ENCODE data around the gene TMEM121. TPM values are rescaled to one million over a fixed set of nuclear protein-coding genes. Genes with fewer than 3 reads are reported as not detected.
"Not testable (repeated sequence)": the region's sequence is repeated elsewhere in the genome, so short reads cannot be mapped to it uniquely, and the experiment has no call there.

Gene TMEM121
- total and polyA plus RNA-seq, 2 donors (not counting 1 experiment from before 2014, with no cell fraction given): 0.99 to 3.7 TPM

DNA sequence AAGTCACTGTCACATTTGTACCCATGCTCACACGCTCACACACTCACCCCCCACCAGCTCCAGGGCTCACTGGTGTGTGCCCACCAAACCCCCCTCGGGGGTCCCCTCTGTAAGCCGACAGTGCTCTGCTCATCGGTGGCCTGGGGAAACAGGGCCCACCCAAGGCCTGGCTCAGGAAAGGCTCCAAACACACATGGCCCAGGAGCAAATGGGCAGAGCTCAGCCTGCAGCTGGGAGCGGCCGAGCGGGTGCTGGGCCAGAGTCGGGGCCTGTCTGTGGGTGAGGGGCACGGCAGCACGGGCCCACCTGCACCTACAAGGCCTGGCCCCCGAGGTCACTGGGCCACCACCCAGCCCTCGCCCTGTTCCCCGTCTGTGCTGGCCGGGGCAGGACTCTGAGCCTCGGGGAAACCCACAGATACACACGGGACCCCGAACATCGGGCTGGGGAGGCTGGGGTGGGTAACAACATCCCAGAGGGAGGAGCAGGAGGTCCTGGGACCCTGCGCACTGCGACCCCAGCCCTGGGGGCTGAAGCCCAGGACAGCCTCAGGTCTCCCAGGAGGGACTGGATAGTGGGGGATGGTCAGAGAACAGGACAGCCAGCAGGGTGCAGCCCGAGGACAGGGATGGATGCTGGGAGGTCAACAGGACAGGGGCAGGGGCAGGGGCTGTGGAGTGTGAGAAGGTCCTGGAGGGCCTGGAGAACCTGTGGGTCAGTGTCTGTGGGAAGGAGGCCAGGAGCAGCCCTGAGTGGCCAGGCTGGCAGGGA, 45.0 kb downstream of the TMEM121 start:
- Histone ChIP-seq H3K9ac (ENCODE audit: low read length) (peak overlapping the region; percentile 9), H3K4me1 (ENCODE audit: control insufficient read depth in 2 of 2, insufficient read depth in 2 of 2, low read length in 2 of 2) (peaks cover 61 to 89% of the 10 kb centered on the region in 2 donors), H3K27ac (ENCODE audit: low read length in 2 of 2) (peak overlapping the region; percentile 93 to 94), H3K4me2 (replicated peaks; ENCODE audit: low read depth, low read length, poor library complexity, severe bottlenecking) (peak overlapping the region; percentile 47), H3K79me2 (ENCODE audit: control insufficient read depth, insufficient read depth, low read length) (peaks cover 41% of the 10 kb centered on the region)
- H4K20me1 ChIP-seq (ENCODE audit: control insufficient read depth, insufficient read depth, low read length, poor library complexity, severe bottlenecking); CTCF ChIA-PET; H3K27me3 ChIP-seq (replicated peaks in 1 of 4; ENCODE audit: control extremely low read depth in 1 of 4, control insufficient read depth in 3 of 4, insufficient read depth in 4 of 4, low read length in 3 of 4); H3K36me3 ChIP-seq (replicated peaks in 1 of 2; ENCODE audit: control extremely low read depth in 1 of 2, control insufficient read depth in 1 of 2, extremely low read depth in 1 of 2, insufficient read depth in 2 of 2, low read length in 1 of 2); H2AFZ ChIP-seq (ENCODE audit: insufficient read depth, low read depth, low read length, poor library complexity, severe bottlenecking); H3K9me3 Mint-ChIP-seq (ENCODE audit: insufficient read depth); H3K4me3 ChIP-seq (ENCODE audit: control extremely low read depth in 1 of 5, extremely low read depth in 1 of 5, insufficient read depth in 1 of 5, low read depth in 2 of 5, low read length in 4 of 5); H3K27me3 Mint-ChIP-seq; ATAC-seq (ENCODE audit: low read depth); H3K9me3 ChIP-seq (ENCODE audit: control extremely low read depth in 1 of 3, control insufficient read depth in 2 of 3, insufficient read depth in 1 of 3, low read length in 2 of 3): not testable (repeated sequence)
- peak overlapping the region; percentile 93 for H3K27ac Mint-ChIP-seq
- H3K4me3 Mint-ChIP-seq: peak overlapping the region; percentile 38
- POLR2A ChIA-PET: interaction anchor here (0.9 kb wide), 1 partner anchor 291 kb away, joined by 3 read pairs; no protein-coding TSS in a partner anchor
- peaks cover 55% of the 10 kb centered on the region for H3K4me1 Mint-ChIP-seq
- DNase-seq: peak; percentile 57
- intact Hi-C loops (cut with micrococcal nuclease): loop anchor here (5.0 kb wide), 1 partner anchor 121 kb away; no protein-coding TSS in a partner anchor
- WGBS (ENCODE audit: insufficient coverage): 16% methylated on average over 11 of the region's 21 CpGs

DNA sequence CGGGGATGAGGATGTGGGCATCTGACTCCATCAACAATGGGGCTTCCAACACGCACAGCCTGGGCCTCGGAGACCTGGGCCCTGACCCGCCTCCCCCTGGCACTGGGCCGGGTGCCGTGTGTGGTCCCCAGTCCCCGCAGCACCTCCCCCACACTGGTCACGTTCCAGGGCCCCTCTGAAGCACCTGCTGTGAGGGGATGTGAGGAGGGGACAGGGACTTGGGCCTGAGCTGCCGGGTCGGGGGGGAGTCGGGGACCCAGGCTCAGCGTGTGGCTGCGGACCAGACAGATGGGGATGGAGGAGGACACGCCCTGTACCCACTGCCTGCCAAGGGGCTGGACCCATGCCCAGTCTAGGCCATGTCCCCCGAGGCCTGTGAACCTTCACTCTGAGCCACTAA, 45.7 kb downstream of the TMEM121 start:
- H3K27me3 Mint-ChIP-seq; H3K4me3 ChIP-seq (ENCODE audit: control extremely low read depth in 1 of 5, extremely low read depth in 1 of 5, insufficient read depth in 1 of 5, low read depth in 2 of 5, low read length in 4 of 5); DNase-seq; H3K27me3 ChIP-seq (replicated peaks in 1 of 4; ENCODE audit: control extremely low read depth in 1 of 4, control insufficient read depth in 3 of 4, insufficient read depth in 4 of 4, low read length in 3 of 4); H3K9ac ChIP-seq (ENCODE audit: low read length); H2AFZ ChIP-seq (ENCODE audit: insufficient read depth, low read depth, low read length, poor library complexity, severe bottlenecking); H3K4me2 ChIP-seq (replicated peaks; ENCODE audit: low read depth, low read length, poor library complexity, severe bottlenecking); CTCF ChIA-PET; H3K9me3 ChIP-seq (ENCODE audit: control extremely low read depth in 1 of 3, control insufficient read depth in 2 of 3, insufficient read depth in 1 of 3, low read length in 2 of 3); H3K9me3 Mint-ChIP-seq (ENCODE audit: insufficient read depth); POLR2A ChIA-PET; H4K20me1 ChIP-seq (ENCODE audit: control insufficient read depth, insufficient read depth, low read length, poor library complexity, severe bottlenecking); H3K36me3 ChIP-seq (replicated peaks in 1 of 2; ENCODE audit: control extremely low read depth in 1 of 2, control insufficient read depth in 1 of 2, extremely low read depth in 1 of 2, insufficient read depth in 2 of 2, low read length in 1 of 2): not testable (repeated sequence)
- Histone ChIP-seq H3K79me2 (ENCODE audit: control insufficient read depth, insufficient read depth, low read length) (peaks cover 48% of the 10 kb centered on the region), H3K4me1 (ENCODE audit: control insufficient read depth in 2 of 2, insufficient read depth in 2 of 2, low read length in 2 of 2) (peaks cover 65 to 89% of the 10 kb centered on the region in 2 donors), H3K27ac (ENCODE audit: low read length in 2 of 2) (peak overlapping the region; percentile 93 to 94)
- H3K4me3 Mint-ChIP-seq: peak overlapping the region; percentile 19
- peak; percentile 55 for ATAC-seq (ENCODE audit: low read depth)
- intact Hi-C loops (cut with micrococcal nuclease): loop anchor here (5.0 kb wide), 1 partner anchor 120 kb away; no protein-coding TSS in a partner anchor
- peaks cover 58% of the 10 kb centered on the region for H3K4me1 Mint-ChIP-seq
- no CpG with 5 or more reads among the region's 15 CpGs for WGBS (ENCODE audit: insufficient coverage)
- peak overlapping the region; percentile 93 for H3K27ac Mint-ChIP-seq

DNA sequence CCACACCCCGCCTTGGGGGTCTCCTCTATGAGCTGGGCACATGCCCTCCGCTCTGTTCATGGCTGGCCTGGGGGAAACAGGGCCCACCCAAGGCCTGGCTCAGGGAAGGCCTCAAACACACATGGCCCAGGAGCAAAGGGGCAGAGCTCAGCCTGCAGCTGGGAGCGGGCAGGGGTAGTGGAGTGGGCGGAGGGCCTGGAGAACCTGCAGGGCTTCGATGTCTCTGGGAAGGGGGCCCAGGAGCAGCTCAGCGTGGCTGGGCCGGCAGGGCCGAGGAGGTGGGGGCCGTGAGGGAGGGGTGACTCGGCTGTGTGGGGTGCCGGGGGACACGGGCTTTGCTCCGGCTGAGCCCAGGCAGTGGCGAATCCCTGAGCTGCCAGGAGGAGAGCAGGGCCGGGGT, 47.5 kb downstream of the TMEM121 start:
- H3K4me3 ChIP-seq (ENCODE audit: control extremely low read depth in 1 of 5, extremely low read depth in 1 of 5, insufficient read depth in 1 of 5, low read depth in 2 of 5, low read length in 4 of 5); H3K27me3 ChIP-seq (replicated peaks in 1 of 4; ENCODE audit: control extremely low read depth in 1 of 4, control insufficient read depth in 3 of 4, insufficient read depth in 4 of 4, low read length in 3 of 4); CTCF ChIA-PET; H3K9me3 ChIP-seq (ENCODE audit: control extremely low read depth in 1 of 3, control insufficient read depth in 2 of 3, insufficient read depth in 1 of 3, low read length in 2 of 3); H3K36me3 ChIP-seq (replicated peaks in 1 of 2; ENCODE audit: control extremely low read depth in 1 of 2, control insufficient read depth in 1 of 2, extremely low read depth in 1 of 2, insufficient read depth in 2 of 2, low read length in 1 of 2); H3K4me2 ChIP-seq (replicated peaks; ENCODE audit: low read depth, low read length, poor library complexity, severe bottlenecking); H3K9ac ChIP-seq (ENCODE audit: low read length); DNase-seq; H4K20me1 ChIP-seq (ENCODE audit: control insufficient read depth, insufficient read depth, low read length, poor library complexity, severe bottlenecking); H2AFZ ChIP-seq (ENCODE audit: insufficient read depth, low read depth, low read length, poor library complexity, severe bottlenecking); H3K9me3 Mint-ChIP-seq (ENCODE audit: insufficient read depth); H3K27me3 Mint-ChIP-seq; POLR2A ChIA-PET; ATAC-seq (ENCODE audit: low read depth): not testable (repeated sequence)
- intact Hi-C loops (cut with micrococcal nuclease): loop anchor here (5.0 kb wide), 1 partner anchor 118 kb away; no protein-coding TSS in a partner anchor
- H3K4me3 Mint-ChIP-seq: peak overlapping the region; percentile 66
- H3K79me2 ChIP-seq (ENCODE audit: control insufficient read depth, insufficient read depth, low read length): peaks cover 54% of the 10 kb centered on the region
- peaks cover 59% of the 10 kb centered on the region for H3K4me1 Mint-ChIP-seq
- peak overlapping the region; percentile 99 for H3K27ac Mint-ChIP-seq
- H3K4me1 ChIP-seq (ENCODE audit: control insufficient read depth in 2 of 2, insufficient read depth in 2 of 2, low read length in 2 of 2): peaks cover 61 to 86% of the 10 kb centered on the region in 2 donors
- 77% methylated on average over 4 of the region's 15 CpGs for WGBS (ENCODE audit: insufficient coverage)
- H3K27ac ChIP-seq (ENCODE audit: low read length in 2 of 2): peak overlapping the region; percentile 89 to 93

DNA sequence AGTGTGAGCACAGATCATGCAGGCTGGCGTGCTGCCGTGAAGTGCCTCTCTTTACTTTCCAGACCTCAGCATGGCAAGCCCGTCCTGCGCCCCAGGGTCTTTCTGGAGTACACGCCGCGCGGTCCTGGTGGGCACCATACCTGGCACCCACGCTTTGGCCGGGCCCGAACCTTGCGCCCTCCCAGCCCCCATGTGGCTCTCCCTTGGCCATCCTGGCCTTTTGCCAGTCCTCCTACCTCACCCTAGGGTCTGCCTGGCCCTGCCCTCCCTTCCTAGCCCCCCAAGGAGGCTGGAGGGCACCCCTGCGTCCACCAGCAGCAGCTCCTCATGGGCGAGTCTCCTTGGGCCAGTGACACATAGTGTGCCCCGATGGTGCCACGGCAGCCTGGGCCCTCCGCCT, 48.0 kb downstream of the TMEM121 start:
- no CpG with 5 or more reads among the region's 17 CpGs for WGBS (ENCODE audit: insufficient coverage)
- H3K4me2 ChIP-seq (replicated peaks; ENCODE audit: low read depth, low read length, poor library complexity, severe bottlenecking); H4K20me1 ChIP-seq (ENCODE audit: control insufficient read depth, insufficient read depth, low read length, poor library complexity, severe bottlenecking); H2AFZ ChIP-seq (ENCODE audit: insufficient read depth, low read depth, low read length, poor library complexity, severe bottlenecking); DNase-seq; H3K9me3 Mint-ChIP-seq (ENCODE audit: insufficient read depth); H3K4me3 Mint-ChIP-seq; CTCF ChIA-PET; H3K27me3 Mint-ChIP-seq; H3K36me3 ChIP-seq (replicated peaks in 1 of 2; ENCODE audit: control extremely low read depth in 1 of 2, control insufficient read depth in 1 of 2, extremely low read depth in 1 of 2, insufficient read depth in 2 of 2, low read length in 1 of 2); H3K9ac ChIP-seq (ENCODE audit: low read length); POLR2A ChIA-PET; H3K4me3 ChIP-seq (ENCODE audit: control extremely low read depth in 1 of 5, extremely low read depth in 1 of 5, insufficient read depth in 1 of 5, low read depth in 2 of 5, low read length in 4 of 5); ATAC-seq (ENCODE audit: low read depth); H3K27me3 ChIP-seq (replicated peaks in 1 of 4; ENCODE audit: control extremely low read depth in 1 of 4, control insufficient read depth in 3 of 4, insufficient read depth in 4 of 4, low read length in 3 of 4); H3K9me3 ChIP-seq (ENCODE audit: control extremely low read depth in 1 of 3, control insufficient read depth in 2 of 3, insufficient read depth in 1 of 3, low read length in 2 of 3): not testable (repeated sequence)
- Mint-ChIP-seq H3K27ac (peak overlapping the region; percentile 67), H3K4me1 (peaks cover 53% of the 10 kb centered on the region)
- peaks cover 55 to 80% of the 10 kb centered on the region in 2 donors for H3K4me1 ChIP-seq (ENCODE audit: control insufficient read depth in 2 of 2, insufficient read depth in 2 of 2, low read length in 2 of 2)
- intact Hi-C loops (cut with micrococcal nuclease): loop anchor here (5.0 kb wide), 1 partner anchor 118 kb away; no protein-coding TSS in a partner anchor
- H3K27ac ChIP-seq (ENCODE audit: low read length in 2 of 2): peak overlapping the region; percentile 89 to 93
- H3K79me2 ChIP-seq (ENCODE audit: control insufficient read depth, insufficient read depth, low read length): peaks cover 49% of the 10 kb centered on the region
